Thyroid gland (tissue), 4 donors: ENCODE data around the gene CADPS. TPM values are rescaled to one million over a fixed set of nuclear protein-coding genes. Genes with fewer than 3 reads are reported as not detected.

Source experiments
- DNase-seq, 2 donors: peaks; one replicate each; pipeline ENCODE4 v3.0.0-alpha.2; 2019
- H3K27ac ChIP-seq, 3 donors: fragments of 200-600 bp; sonication (generic); 1 replicate in 2 of 3; 2 replicates in 1 of 3; pipeline ENCODE4 v1.5.1; 2016 to 2019; ENCODE audit warnings: mild to moderate bottlenecking in 1 of 3, moderate library complexity in 1 of 3
- H3K27me3 ChIP-seq: fragments of 200-600 bp; sonication (generic); one replicate; pipeline ENCODE4 v1.5.1; 2019
- H3K36me3 ChIP-seq, 2 donors: fragments of 200-600 bp; sonication (generic); one replicate each; pipeline ENCODE4 v1.5.1; 2016 to 2019
- H3K4me1 ChIP-seq, 2 donors: fragments of 200-600 bp; sonication (generic); one replicate each; pipeline ENCODE4 v1.5.1; 2017 to 2019
- H3K4me3 ChIP-seq, 3 donors: fragments of 200-600 bp; sonication (generic); replicated peaks in 1 of 3; 1 replicate in 2 of 3; 2 replicates in 1 of 3; pipeline ENCODE4 v1.5.1; 2016; ENCODE audit warnings: mild to moderate bottlenecking in 1 of 3
- H3K9me3 ChIP-seq: fragments of 200-600 bp; sonication (generic); one replicate; pipeline ENCODE4 v1.5.1; 2017
- CTCF ChIP-seq, 6 experiments: fragments of 200-600 bp in 3 of 6; fragments of 450-650 bp in 3 of 6; sonication (generic) in 3 of 6; IDR thresholded peaks; one replicate each; pipeline ENCODE4 v1.5.1; 2016 to 2019; ENCODE audit warnings: antibody characterized with exemption in 6 of 6, mild to moderate bottlenecking in 2 of 6, inconsistent platforms in 1 of 6, moderate library complexity in 1 of 6
- POLR2A ChIP-seq, 2 donors: fragments of 450-650 bp; IDR thresholded peaks; one replicate each; pipeline ENCODE4 v1.6.1; 2017; ENCODE audit warnings: antibody characterized with exemption in 2 of 2, mild to moderate bottlenecking in 2 of 2, moderate library complexity in 1 of 2
- WGBS, 2 donors: methylation state at CpG; one replicate each; pipeline ENCODE4 v1.1.5; 2017; 5-methylcytosine and 5-hydroxymethylcytosine counted together
- intact Hi-C: fragments of 100-400 bp; cut with DNase I; formaldehyde crosslinking; loops from one replicate; pipeline ENCODE4 v1.15.1; 2023
- total RNA-seq, 4 donors: library from RNA; depleted of rRNA; stranded (reverse); fragments of >200 nt; gene quantifications; one replicate each; pipeline ENCODE4 v1.2.3, GENCODE V29; 2016

Gene CADPS
- total RNA-seq, 4 donors from 2014 or later: 1.6 to 9.5 TPM; not detected in 2

GRCh38 chr3:62918777-62919176, 43.6 kb upstream of the CADPS start:
- Histone ChIP-seq H3K4me1 (no peaks in the 10 kb centered on the region), H3K36me3 (no peaks in the 10 kb centered on the region), H3K27ac (no peak overlapping the region), H3K9me3 (no peaks in the 10 kb centered on the region), H3K4me3 (no peak overlapping the region), H3K27me3 (no peaks in the 10 kb centered on the region)
- DNase-seq: no peak
- TF ChIP-seq POLR2A (IDR thresholded peaks at IDR 0.05) (no peak), CTCF (IDR thresholded peaks at IDR 0.05) (no peak)
- intact Hi-C loops: no loop called here
- WGBS, 2 donors: 66 to 80% methylated on average over 2 of the region's 2 CpGs

- intact Hi-C loops: no loop called here
- no peaks in the 10 kb centered on the region for H3K27me3 ChIP-seq
Measured at GRCh38 chr3:62918131-62918530, 42.9 kb upstream of the CADPS start.

GRCh38 chr3:62911526-62911925, 36.3 kb upstream of the CADPS start:
- Histone ChIP-seq H3K27ac (no peak overlapping the region), H3K4me3 (no peak overlapping the region), H3K27me3 (no peaks in the 10 kb centered on the region), H3K4me1 (no peaks in the 10 kb centered on the region), H3K9me3 (no peaks in the 10 kb centered on the region), H3K36me3 (no peaks in the 10 kb centered on the region)
- TF ChIP-seq POLR2A (IDR thresholded peaks at IDR 0.05) (no peak), CTCF (IDR thresholded peaks at IDR 0.05) (no peak)
- no peak for DNase-seq
- intact Hi-C loops: no loop called here

More at GRCh38 chr3:62918131-62918530, 42.9 kb upstream of the CADPS start:
- TF ChIP-seq POLR2A (IDR thresholded peaks at IDR 0.05) (no peak), CTCF (IDR thresholded peaks at IDR 0.05) (no peak)
- no peaks in the 10 kb centered on the region for H3K4me1 ChIP-seq
- no peaks in the 10 kb centered on the region for H3K9me3 ChIP-seq
- H3K27ac ChIP-seq: no peak overlapping the region
- WGBS, 2 donors: 28 to 43% methylated on average over 1 of the region's 1 CpG
- DNase-seq: no peak
- no peaks in the 10 kb centered on the region for H3K36me3 ChIP-seq
- no peak overlapping the region for H3K4me3 ChIP-seq

GRCh38 chr3:62905331-62905730, 30.1 kb upstream of the CADPS start:
- H3K36me3 ChIP-seq: no peaks in the 10 kb centered on the region
- no peaks in the 10 kb centered on the region for H3K27me3 ChIP-seq
- TF ChIP-seq CTCF (IDR thresholded peaks at IDR 0.05) (no peak), POLR2A (IDR thresholded peaks at IDR 0.05) (no peak)
- H3K27ac ChIP-seq: no peak overlapping the region
- no peak for DNase-seq
- H3K4me1 ChIP-seq: no peaks in the 10 kb centered on the region
- no peak overlapping the region for H3K4me3 ChIP-seq
- no peaks in the 10 kb centered on the region for H3K9me3 ChIP-seq
- intact Hi-C loops: no loop called here

GRCh38 chr3:62898530-62899496, 23.6 kb upstream of the CADPS start:
- Histone ChIP-seq H3K27ac (no peak overlapping the region), H3K4me3 (no peak overlapping the region), H3K9me3 (no peaks in the 10 kb centered on the region), H3K27me3 (no peaks in the 10 kb centered on the region), H3K36me3 (no peaks in the 10 kb centered on the region), H3K4me1 (no peaks in the 10 kb centered on the region)
- WGBS, 2 donors: 76 to 85% methylated on average over 2 of the region's 2 CpGs
- intact Hi-C loops: no loop called here
- TF ChIP-seq POLR2A (IDR thresholded peaks at IDR 0.05) (no peak), CTCF (IDR thresholded peaks at IDR 0.05) (no peak)
- no peak for DNase-seq
